GM13976 (cell line): ENCODE results near the gene ZNF469.

ENCODE experiments used
- DNase-seq: peaks from one replicate; pipeline ENCODE4 v3.0.0; 2012; ENCODE audit warnings: low spot score
- in situ Hi-C: fragments of 300-500 bp; cut with MboI; formaldehyde crosslinking; loops from one replicate; pipeline ENCODE4 v1.12.0; 2022; ENCODE audit warnings: low sequenced_read_pairs, mixed read lengths, inconsistent platforms; ENCODE audit not compliant: unreplicated experiment
- TF ChIP-seq, protein P1 (sequence below): IDR thresholded peaks from 2 replicates; pipeline ENCODE4 v1.5.1; 2012; ENCODE audit warnings: borderline replicate concordance, mild to moderate bottlenecking; ENCODE audit not compliant: insufficient read depth; ENCODE audit errors: extremely low read depth, missing control alignments, control extremely low read depth

ZNF469 gene

DNA sequence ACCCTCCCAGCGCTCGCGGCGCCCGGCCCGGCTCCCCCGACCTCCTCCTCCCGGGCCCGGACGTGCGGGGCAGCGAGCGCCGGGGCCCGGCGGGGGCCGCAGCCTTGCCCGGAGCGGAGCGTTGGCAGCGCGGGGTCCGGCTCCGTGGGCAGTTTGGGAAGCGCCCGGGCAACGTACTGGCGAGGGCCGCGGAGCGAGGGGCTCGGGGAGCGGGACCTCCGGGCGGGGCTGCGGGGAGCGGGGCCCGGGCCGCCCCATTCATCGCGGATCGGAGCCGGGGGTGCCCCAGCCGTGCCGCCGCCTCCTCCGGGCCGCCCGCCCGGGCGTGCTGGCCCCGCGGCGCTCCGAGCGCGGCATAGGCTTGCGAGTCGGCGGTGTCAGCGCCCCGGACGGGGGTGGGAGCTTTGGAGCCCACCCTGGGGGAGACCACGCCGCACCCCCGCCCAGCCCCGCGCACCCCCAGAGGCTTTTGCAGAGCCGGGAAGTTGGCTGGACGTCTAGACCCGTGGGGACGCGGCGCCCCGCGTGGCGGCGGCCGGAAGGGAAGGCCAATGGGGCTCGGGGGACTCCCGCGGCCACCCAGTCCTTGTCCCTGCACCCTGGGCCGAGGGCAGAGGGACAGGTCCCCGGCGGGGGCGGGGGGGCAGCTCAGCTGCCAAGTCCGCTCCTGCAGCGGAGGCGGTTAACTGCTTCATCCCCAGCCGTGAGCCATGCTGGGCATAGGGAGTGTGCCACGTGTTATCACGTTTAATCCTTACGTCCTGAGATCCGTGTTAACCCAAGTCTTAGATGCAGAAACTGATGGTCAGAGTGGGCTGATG, 852 bp downstream of the ZNF469 start:
- in situ Hi-C loops, result no loop called here
- no peak for DNase-seq
- TF ChIP-seq, protein P1, sequence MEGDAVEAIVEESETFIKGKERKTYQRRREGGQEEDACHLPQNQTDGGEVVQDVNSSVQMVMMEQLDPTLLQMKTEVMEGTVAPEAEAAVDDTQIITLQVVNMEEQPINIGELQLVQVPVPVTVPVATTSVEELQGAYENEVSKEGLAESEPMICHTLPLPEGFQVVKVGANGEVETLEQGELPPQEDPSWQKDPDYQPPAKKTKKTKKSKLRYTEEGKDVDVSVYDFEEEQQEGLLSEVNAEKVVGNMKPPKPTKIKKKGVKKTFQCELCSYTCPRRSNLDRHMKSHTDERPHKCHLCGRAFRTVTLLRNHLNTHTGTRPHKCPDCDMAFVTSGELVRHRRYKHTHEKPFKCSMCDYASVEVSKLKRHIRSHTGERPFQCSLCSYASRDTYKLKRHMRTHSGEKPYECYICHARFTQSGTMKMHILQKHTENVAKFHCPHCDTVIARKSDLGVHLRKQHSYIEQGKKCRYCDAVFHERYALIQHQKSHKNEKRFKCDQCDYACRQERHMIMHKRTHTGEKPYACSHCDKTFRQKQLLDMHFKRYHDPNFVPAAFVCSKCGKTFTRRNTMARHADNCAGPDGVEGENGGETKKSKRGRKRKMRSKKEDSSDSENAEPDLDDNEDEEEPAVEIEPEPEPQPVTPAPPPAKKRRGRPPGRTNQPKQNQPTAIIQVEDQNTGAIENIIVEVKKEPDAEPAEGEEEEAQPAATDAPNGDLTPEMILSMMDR, result peak; percentile 11

DNA sequence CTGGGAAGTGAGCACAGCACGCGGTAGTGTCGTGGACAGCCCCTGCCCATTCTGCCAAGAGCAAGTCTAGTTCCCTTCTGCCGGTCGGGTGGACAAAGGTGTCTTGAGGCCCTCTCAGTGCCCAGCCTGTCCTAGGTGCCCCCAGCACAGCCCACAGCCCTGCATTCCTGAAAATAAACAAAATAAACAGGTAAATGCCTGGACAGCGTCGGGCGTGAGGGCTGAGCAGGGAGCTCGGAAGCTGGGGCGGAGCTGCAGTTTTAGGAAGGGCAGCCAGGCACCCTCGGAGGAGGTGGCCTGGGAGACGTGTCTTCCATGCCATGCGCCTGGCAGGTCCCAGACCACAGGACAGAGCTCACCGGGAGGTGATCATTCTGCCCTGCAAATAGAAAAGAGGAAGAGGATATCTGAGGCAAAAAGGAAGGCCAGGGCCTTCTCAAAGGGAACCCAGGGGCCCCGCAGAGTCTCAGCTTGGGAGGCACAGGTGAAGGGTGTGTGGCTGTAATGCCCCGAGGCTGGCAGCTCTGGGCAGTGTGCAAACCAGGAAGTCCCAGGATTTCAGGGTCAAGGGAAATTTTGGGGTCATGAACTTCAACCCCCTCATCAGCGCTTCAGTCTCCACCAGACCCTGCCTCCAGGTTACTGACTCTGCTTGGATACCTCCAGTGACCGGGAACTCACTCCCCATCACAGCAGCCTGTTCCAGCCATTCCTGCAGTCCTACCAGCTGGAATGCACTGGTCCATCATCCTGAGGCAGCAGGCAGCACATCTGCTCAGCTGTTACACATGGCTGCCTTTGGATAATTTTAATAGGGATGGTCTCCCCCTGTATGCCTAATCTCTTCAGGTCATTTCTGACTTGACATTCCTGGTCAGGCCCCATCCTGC, 1.7 kb downstream of the ZNF469 start:
- no peak for DNase-seq
- in situ Hi-C loops, result no loop called here
- TF ChIP-seq, protein P1, result no peak

DNA sequence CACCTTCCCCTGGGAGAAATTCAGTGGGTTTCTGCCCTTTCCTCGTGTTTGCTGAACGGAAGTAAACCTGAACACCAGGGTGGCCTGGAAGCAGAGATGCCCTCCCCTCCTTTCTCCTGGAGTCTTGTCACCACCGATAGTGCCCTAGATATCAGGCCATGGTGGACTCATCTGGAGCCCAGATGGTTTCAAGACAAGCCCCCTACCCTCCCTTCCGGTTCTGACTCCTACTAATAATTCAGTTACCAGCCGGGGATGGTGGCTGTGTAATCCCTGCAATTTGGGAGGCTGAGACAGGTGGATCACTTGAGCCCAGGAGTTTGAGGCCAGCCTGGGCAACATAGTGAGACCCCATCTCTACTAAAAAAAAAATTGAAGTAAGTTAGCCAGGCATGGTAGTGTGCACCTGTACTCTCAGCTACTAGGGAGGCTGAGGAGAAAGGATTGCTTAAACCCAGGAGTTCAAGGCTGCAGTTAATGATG, 2.4 kb downstream of the ZNF469 start:
- TF ChIP-seq, protein P1, result no peak
- in situ Hi-C loops, result no loop called here
- no peak for DNase-seq

DNA sequence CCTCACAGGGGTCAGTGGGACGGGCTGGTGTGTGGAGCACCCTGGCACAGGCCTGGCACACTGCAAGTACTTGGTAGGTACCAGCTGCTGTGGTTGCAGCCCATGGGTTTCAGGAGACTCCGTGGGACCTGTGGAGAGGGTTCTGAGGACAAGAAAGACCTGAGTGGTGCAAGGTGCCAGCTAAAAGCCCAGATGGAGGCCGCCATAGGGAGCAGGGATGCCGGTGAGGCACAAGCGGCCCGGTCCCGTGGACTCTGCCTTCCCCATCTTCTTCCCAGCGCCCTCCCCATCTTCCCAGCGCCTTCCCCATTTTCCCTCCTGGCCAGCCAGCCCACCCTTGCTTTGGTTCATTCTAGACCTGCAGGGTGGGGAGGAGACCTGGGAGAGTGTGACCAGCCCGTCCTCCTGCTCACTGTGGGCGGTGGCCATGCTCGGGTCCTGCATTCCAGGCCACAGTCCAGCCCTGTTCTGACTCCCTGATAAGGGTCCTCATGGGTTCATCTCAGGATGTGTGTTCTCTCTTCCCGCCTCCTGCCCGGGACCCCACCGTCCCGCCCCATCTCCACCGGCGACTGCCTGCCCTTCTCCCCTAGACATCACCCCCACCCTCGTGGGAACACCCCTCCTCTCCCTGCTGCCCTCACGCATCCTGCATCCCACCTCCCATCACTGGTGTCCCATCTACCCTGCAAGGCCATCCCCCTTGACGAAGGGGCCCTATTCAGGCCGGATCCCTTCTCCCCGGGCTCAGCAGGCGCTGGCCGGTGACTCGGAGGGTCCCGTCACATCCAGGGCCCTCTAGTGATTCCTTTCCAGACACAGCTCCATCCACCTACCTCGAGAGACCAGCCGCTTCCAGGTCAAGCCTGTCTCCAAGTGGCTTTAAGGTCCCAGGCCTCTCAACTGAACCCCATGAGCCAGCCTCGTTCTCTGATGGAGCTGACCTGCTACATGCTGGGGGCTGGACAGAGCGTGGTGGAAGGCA, 3.4 kb downstream of the ZNF469 start:
- in situ Hi-C loops, result no loop called here
- DNase-seq, result no peak
- TF ChIP-seq, protein P1, result no peak

DNA sequence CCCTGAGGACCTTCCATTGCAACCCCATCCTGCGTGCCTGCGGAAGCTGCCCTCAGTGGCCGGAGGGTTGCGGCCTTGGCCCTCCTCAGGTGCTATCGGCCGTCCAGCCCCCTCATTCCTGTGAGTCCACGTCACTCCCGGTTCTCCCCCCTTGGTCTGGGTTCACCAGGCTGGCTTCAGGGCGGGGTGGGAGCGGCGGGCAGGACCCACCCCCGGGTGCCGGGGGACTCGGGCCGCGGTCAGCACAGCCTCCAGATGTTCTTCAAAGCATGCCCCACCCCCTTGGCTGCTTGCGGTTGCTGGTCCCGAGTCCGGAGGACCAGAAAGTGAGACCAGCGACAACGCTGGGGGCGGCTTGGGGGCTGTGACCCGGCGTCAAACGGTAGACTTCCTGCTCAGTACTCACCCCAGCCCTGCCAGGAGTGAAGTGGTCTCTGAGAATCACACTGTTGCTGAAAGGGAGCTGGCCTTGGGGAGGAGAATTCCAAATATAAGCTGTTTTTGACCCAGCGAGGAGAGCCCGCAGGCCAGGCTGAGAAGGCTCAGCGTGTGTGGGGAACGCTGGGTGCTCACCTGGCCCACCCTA, 4.5 kb downstream of the ZNF469 start:
- DNase-seq, result no peak
- TF ChIP-seq, protein P1, result no peak
- in situ Hi-C loops, result no loop called here
